ENCODE results near the gene NUP107.
A peak's percentile ranks its signal among the peaks of the same experiment; 100 is the strongest.

NUP107 gene

DNA sequence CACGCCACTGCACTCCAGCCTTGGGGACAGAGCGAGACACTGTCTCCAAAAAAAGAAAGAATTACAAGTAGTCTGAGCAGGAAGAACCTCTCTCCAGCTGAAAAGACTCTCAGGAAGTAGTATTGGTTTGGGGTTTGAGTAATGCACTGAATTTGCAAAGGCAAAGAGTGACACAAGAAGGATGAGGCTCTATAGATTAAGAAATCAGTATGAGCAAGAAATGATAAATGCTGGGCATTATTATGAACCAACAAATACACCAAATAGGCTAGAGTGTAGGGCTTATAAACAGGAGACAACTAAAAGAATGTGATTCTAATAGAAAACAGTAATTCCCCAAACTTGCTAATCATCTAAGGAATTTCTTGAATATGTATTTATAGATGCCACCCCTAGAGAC is 56.6 kb downstream of the NUP107 start:
- DNase-seq: no peak

DNA sequence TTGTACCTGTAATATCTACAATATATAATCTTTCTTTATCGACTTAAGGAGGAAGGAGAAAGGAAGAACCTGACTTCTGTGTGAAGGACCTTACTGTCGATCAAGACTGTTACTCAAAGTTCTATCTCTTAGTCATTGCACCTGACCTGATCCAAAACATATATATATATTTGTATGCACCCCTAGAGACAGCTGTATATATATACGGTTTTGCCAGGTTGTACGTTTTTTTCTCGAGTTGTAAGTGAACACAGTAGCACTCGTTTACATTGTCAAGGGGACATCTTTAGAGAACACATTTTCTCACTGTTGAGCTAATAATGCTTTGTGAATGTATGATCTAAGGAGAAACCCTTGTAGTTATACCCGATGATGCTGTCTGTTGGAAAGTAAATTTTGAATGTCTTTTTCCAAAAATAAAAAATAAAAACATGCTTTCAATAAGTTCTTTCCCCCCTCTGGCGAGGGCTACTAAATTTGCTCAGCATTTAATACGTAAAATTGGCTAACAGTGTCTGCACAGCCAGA is 58.7 kb downstream of the NUP107 start:
- no peak for DNase-seq

DNA sequence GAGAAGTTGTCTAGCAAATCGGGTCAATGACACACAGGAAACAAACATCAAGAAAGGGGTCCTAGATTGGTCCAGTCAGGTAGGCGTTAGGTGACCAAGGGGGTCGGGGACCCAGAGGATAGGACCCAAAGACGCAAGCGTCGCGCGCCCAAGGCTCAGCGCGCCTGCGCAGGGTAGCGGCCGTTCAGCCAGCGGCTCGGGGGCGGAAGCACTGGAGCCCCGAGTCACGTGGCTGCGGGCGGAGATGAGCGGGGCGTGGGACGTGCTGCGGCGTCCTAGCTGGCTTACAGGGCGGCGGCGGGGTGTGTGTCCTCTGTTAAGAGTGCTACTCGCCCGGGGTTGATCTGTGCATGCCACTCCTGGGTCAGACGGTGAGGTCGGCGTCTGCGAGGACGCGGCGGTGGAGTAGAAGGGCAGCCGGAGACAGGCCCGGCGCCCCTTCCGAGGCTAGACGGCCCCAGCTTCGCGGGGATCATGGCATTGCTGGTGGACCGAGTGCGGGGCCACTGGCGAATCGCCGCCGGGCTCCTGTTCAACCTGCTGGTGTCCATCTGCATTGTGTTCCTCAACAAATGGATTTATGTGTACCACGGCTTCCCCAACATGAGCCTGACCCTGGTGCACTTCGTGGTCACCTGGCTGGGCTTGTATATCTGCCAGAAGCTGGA is 59.3 kb downstream of the NUP107 start, which contains the start of gene SLC35E3:
SLC35E3 (plus strand) TSS at position 273 of the 668 bp plus-strand sequence; CDS start at position 475, 202 bp downstream.
- DNase-seq: peak; percentile 89

DNA sequence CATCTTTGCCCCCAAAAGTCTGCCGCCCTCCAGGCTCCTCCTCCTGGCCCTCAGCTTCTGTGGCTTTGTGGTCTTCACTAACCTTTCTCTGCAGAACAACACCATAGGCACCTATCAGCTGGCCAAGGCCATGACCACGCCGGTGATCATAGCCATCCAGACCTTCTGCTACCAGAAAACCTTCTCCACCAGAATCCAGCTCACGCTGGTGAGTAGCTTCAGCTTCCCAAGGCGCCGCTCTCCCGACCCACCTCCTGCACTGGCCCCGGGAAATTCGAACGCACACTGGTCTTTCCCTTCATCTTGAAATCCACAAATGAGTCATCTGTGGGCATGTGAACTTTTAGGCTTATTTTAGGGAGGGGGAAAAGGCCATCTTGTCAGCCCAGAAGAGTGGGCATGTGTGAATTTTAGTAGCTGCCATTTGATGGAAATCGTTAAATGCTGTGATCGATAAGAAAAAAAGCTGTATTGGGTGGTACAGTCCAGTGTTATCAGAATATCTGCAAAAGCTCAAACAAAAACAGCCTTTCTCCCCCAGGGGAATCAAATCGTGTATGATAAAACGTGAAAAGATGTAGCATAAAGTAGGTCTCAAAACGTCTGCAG is 59.9 kb downstream of the NUP107 start:
- DNase-seq: peak; percentile 14 to 21

DNA sequence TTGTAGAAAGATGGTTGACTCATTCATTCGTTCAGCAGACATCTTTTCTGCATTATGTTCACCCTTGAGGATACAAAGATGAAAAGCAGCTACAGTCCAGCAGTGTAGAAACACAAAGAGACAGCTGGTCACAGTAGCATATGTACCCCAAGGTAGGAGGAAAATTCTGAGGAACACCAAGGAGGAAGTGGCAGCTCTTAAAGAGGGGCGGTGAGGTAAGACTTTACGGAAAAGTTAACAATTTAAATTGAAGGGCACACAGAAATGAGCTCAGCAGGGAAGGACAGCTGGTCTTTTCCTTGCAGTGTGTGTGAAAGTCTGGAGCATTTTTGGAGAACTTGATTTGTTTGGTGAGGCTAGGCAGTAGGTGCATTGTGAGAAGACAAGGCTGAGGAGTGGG is 62.7 kb downstream of the NUP107 start:
- DNase-seq: no peak

DNA sequence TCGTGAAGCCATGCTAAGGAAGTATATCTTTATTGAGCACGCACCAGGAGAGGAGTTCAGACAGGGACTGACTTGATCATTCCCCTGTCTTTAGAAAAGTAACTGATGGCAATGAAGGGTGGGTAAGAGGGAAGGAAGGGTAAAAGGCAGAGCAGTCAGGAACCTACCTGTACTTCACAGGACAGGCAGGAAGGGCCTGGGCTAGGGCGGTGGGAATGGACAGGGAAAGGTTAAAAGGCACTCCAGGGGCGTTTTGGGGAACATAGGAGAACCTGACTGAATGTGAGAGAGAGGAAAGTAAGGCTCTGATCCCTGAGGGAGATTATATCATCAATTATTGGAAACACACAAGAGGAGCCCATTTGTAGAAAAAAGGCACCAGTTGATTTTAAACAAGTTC is 63.1 kb downstream of the NUP107 start:
- DNase-seq: no peak

DNA sequence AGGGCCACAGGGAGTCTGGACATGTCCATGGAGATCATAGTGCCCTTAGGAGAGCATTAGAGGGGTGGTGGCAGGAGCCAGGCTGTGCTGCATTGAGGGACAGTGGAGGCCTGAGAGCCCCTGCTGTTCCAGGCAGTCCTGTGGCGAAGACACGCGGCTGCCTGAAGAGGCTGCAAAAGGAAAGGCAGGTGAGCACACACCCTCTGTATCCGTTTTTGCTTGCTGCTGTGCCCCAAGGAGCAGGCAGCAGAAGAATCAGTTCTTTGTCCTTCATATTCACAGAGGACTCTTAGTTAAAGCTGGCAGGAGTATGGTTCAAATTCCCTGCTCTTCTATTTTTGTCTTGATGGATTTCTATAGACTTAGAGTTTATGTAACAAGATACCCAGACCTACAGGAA is 63.7 kb downstream of the NUP107 start:
- DNase-seq: no peak

DNA sequence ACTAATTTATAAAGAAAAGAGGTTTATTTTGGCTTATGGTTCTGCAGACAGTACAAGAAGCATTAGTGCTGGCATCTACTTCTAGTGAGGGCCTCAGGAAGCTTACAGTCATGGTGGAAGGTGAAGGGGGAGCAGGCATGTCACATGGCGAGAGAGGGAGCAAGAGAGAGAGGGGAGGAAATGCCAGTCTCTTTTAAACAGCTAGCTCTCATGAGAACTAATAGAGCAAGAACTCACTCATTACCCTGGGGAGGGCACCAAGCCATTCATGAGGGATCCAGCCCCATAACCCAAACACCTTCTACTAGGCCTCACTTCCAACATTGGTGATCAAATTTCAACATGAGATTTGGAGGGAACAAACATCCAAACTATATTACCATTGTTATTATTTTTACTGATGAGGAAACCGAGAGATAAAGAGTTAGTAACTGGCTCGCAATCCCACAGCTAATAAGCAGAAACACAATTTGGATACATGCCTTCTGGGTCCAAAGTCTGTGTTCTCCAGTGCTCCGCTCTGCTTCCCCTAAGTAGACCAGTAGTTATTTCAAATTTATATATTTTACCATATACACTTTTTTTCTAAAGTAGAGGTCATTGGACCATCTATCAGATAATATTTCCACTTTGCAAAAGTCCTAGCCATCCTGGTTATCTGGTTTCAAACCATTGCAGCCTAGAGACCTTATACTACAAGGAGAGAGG is 68.9 kb downstream of the NUP107 start:
- no peak for DNase-seq

DNA sequence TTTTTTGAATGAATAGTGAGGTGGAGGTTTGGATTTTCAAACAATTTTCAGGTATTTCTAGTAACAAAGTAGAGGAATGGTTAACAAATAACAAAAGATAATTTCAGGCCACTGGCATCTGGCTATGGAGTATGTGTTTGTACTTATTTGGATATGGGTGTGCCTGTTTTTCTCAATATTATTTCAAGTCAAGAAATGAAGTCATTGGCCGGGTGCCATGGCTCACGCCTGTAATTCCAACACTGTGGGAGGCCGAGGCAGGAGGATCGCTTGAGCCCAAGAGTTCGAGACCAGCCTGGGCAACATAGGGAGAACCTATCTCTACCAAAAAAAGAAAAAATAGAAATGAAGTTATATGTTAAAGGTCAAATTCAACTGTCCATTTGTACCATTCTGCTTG is 73.1 kb downstream of the NUP107 start:
- no peak for DNase-seq

DNA sequence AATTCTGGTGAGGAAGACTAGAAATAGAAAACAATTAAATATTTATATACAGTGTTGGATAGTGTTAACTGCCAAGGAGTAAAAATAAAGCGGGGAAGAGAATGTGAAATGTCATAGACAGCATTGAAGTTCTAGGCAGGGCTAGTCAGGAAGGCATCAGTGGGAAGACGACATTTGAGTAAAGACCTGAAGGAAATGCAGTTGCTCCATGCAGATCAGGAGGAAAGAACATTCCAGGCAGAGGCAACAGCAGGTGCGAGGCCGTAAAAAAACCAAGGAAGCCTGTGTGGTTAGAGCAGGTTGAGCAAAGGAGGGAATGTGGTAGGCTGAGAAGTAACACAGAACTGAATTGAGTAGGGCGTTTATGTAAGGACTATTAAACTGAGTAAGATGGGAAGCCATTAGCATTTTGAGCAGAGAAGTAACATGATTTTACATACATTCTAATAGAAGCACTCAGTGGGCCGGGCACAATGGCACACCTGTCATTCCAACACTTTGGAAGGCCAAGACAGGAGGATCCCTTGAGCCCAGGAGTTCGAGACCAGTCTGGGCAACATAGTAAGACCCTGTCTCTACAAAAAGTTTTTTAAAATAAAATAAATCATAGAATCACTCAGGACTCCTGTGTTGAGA is 74.1 kb downstream of the NUP107 start:
- no peak for DNase-seq

DNA sequence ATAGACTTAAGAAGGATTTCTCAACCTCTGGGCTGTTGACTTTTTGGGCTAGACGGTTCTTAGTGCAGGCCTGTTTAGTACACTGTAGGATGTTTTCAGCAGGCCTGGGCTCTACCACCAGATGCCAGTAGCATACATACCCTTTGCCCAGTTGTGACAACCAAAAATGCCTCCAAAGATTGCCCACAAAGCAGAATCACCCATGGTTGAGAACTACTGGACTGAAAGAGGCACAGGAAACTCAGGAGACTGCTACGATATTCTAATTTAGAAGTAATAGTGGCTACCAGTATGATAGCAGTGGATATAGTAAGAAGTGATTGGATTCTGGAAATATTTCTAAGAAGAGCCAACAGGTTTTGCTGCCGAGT is 74.6 kb downstream of the NUP107 start:
- no peak for DNase-seq

DNA sequence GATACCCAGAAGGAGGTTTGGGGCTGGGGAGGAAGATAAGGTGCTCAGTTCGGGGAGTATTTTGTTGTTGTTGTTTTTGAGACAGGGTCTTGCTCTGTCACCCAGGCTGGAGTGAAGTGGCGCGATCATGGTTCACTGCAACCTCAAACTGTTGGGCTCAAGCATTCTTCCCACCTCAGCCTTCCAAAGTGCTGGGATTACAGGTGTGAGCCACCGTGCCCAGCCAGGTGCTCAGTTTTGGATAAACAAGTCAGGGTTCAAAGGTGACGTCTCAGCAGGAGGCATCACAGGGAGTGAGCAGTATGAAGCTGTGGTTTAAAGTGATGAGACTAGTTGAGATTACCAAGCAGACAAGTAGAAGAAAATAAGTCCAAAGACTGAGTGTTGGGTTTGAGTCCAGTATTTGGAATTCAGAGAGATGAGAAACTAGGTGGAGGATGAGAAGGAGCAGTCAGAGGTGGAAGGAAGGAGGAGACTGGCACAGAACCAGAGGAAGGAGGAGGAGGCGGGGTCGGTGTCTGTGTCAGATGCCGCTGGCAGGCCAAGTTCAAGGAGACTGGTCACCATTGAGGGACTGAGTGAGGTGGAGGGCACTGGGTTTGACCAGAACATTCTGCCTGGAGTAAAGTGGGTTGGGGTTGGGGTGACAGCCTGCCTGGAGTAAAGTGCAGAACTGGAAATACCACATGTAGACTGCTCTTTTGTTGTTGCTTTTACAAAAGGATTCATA is 75.3 kb downstream of the NUP107 start:
- DNase-seq: no peak

DNA sequence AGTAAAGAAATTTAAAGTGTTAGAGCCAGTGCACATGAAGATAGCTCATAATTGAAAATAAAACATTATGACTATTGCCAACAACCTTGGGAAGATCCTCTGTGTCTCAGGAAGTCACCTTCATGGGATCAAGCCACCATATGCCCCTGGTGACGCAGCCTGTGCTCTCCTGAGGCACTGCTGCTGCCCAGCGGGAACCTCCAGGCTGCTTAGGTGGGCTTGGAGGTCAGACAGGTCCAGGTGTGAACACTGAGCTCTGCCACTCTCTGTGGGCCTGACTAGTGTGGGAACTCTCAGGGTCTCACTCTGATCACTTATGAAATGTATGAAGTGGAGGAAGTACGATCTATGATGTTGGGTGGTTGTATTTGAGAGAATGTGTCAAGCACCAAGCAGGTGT is 75.9 kb downstream of the NUP107 start:
- DNase-seq: no peak

DNA sequence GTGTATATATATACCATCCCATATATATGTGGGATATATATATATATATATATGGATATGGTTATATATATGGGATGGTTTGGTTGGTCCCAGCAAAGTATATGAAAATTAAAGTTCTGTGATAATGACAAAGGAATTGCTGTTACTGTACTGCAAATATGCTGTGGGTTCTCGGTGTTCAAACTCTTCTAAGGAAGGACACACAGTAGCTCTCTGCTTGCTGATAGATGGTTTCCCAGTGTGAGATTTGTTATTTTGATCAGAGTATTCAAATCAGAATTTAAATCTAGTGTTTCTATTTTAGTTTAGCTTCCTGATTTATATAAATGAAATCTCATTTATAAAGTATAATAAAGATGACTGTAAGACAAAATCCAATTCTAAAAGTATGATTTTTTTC is 78.9 kb downstream of the NUP107 start:
- DNase-seq: no peak

DNA sequence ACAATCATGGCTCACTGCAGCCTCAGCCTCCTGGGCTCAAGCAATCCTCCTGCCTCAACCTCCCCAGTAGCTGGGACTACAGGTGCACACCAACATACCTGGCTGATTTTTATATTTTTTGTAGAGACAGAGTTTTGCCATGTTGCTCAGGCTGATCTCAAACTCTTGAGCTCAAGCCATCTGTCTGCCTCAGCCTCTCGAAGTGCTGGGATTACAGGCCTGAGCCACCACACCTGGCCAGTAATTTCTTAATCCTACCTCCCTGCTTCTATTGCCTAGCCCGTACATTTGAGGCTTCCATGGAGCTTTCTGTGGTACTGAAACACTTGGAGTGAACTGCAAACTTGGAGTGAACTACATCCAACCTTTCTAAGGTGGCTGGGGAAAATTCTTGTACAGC is 79.9 kb downstream of the NUP107 start:
- DNase-seq: no peak

DNA sequence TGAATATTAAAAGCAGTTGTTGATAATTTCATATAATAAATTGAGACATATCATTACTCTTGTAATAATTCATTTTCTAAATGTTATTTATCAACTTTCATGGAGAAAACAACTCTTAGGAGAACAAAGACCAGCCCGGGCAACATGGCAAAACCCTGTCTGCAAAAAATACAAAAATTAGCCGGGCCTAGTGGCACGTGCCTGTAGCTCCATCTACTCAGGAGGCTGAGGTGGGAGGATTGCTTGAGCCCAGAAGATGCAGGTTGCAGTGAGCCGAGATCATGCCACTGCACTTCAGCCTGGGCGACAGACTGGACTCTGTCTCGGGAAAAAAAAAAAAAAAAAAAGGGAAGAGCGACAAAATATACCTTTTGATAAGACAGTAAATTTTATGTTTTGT is 80.4 kb downstream of the NUP107 start:
- no peak for DNase-seq

DNA sequence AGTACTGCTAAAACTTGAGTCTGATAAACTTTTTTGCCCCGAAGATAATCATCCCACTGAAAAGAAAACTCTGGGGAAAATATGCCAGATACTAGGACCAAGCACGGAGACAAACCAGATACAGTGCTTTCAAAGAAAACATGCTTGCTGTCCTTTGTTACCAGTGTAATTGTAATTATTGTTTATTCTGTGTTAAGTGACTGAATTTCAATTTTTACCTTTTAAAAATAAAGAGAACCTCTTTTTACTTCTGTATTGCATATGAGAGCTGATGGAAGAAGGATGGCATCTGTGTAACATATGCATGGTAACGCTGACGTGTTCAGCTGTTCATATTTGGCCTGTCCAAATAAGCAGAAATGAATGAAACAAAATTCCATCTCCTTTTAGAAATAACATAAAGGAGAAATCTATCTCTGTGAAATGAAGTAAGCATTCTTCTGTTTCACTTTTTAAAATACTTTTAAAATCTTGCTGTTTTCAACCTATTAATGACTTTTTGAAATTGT is 81.7 kb downstream of the NUP107 start:
- no peak for DNase-seq

DNA sequence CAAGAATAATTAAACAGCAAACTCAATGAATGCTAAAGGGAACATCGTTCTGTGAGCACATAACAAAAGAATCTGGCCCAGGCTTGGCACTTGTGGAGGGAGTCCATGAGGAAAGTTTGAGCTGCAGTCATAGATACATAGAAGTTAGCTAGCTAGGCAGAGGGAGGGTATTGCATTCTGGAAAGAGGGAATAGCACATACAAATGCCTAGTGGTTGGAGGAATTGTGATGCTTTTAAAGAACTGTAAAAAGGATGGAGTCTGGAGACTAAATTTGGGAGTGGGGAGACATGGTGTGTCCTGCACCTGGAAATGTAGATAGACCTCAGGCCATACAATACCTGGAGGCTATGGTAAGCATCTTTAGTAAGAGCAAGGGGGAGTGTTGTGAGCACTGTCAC is 83.2 kb downstream of the NUP107 start:
- DNase-seq: no peak

DNA sequence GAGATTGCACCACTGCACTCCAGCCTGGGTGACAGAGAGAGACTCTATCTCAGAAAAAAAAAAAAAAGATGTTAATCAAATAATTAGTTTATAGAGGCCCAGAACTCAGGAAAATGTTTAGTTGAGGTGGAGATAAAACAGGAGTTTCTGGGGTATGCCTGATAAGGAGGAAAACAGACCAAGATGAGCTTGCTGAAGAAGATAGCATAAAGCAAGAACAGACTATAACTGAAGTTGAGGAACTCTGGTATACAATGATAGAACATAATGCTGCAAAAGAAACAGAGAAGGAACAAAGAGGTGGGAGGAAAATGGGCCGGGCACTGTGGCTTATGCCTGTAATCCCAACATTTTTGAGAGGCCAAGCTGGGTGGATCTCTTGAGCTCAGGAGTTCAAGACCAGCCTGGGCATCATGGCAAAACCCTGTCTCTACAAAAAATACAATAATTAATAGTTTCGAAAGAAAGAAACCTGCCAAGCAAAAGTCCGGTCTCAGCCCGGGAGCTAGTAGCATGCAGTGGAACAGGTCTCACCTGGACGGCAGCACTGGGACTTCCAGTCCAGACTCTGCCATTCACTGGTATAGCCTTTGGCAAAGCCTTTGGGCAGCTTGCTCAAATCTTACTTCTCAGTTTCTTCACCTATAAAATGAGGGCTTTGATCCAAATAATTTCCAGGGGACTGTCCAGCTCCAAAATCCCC is 84.6 kb downstream of the NUP107 start:
- DNase-seq: no peak

DNA sequence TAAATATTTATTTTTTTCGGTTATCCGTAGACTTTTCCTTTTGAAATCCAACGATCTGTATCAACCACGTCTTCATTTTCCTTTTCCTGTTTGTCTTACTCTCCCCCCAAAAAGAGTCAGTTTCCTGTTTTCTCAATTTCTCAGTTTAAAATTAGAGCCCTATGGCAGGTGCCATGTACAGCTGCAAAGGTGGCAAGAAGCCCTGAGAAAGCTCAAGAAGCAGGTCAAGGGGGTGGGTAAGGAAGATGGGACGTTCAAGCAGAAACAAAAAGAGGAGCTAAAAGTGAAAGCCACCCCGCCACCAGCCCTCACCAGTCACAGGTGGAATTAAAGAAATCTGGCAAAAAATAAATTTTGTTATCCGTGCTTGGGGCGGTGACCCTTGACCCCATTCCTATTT is 85.9 kb downstream of the NUP107 start:
- no peak for DNase-seq

DNA sequence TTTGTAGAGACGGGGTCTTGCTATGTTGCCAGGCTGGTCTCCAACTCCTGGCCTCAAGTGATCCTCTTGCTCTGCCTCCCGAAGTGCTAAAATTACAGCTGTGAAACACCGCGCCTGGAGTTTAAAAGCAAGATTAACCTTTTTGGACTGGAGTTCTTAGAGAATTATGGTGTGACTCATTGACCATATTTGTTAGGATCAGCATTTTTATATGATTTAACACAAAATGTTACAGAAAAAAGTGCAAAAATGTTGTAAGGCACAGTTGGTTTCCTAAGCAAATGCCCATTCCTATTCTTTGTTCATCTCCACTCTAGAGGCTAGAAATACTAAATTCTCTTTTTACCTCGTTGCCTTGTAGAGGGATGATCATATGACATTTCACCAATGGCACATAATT is 86.8 kb downstream of the NUP107 start:
- DNase-seq: no peak

DNA sequence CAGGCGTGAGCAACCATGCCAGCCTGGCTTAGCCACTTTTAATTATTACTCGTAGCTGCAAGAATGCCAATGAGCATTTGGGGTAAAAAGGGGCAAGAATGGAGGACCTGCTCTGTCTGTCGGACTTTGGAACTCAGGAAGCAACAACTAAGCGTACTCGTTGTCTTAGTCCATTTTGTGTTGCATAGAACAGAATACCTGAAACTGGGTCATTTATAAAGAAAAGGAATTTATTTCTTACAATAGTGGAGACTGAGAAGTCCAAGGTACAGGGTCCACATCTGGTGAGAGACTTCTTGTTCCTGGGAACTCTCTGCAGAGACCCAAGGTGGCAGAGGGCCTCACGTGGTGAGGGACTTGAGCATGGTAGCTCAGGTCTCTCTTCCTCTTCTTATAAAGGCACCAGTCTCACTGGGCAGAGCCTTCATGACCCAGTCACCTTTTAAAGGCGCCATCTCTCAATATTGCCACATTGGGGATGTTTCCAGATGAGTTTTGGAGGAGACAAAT is 88.4 kb downstream of the NUP107 start:
- no peak for DNase-seq
